GM21381 (cell line): ENCODE results near the gene SMURF1.

Experiments used
- ATAC-seq: cut with Tn5 transposase; IDR thresholded peaks from one replicate; pipeline ENCODE4 v1.9.1; 2021; ENCODE audit warnings: mild to moderate bottlenecking, moderate library complexity; ENCODE audit not compliant: unreplicated experiment

Gene SMURF1

DNA sequence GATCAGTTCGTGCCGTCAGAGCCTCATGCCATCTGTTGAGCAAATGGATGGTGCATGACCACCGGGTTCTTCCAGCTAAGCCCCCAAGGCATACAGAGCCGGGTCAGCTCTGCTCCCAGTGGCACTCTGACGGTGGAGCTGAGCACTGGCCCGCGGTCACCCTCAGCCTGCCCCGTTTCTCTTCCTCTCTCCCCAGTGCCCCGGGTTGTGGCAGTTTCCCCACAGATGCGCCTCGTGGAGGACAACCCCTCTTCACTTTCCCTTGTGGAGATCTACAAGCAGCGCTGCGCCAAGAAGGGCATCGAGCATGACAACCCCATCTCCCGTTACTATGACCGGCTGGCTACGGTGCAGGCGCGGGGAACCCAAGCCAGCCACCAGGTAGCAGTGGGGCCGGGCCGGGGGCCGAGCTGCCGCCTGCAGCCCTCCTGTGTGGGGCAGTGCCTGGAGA lies 135.7 kb downstream of the SMURF1 start:
- ATAC-seq = no peak

DNA sequence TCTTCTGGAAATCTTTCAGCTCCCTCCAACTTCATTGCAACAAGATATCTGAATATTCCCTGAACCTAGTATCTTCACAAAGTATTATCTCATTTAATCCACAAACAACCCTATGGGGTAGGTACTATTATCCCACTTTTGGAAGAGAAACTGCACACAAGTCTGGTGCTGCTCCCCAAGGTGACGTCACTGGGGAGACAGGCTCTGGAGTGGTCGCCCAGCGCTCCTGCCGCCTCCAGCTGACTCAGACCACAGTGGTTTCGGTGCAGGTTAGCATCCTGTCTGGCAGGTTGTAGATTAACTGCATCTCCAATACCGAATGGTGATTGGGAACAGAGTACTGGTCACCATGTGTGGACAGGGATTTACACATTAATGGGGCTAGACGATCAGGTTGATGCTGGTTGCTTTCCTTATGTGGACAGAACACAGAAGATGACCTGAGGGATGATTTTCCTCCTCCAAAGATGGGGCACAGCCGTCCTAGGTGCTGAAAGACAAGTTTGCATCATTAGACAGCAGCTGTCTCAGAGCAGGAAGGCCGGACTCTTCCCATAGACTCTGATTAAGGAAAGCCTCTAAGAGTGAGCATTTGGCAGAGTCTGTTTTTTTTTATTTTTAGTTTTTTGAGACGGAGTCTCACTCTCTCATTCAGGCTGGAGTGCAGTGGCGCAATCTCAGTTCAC lies 137.0 kb downstream of the SMURF1 start:
- no peak for ATAC-seq

DNA sequence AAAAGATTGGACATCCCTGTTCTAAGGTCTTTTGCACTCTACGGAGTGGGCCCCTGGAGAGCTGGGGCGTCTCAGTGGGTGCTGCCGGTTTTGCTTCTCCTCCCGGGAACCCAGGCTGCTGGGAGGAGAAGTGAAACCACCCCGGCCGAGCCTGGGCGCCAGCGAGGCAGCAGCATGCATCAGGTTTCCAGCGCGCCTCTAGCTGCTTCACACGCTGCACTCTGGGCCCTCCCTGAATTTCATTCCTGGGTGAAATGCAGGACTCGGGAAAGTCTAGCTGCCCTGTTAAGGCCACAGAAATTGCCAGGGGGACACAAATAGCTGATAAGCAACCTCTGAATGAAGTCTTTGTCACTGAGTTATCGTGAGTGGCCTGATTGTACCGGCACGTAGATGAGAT lies 138.1 kb downstream of the SMURF1 start:
- ATAC-seq = no peak

- no peak for ATAC-seq
These were observed 139.0 kb downstream of the SMURF1 start for GRCh38 chr7:99004781-99005500.

GRCh38 chr7:99004216-99004615 lies 139.7 kb downstream of the SMURF1 start:
- ATAC-seq = no peak

- no peak for ATAC-seq
These were observed 140.5 kb downstream of the SMURF1 start for GRCh38 chr7:99003419-99003818.

DNA sequence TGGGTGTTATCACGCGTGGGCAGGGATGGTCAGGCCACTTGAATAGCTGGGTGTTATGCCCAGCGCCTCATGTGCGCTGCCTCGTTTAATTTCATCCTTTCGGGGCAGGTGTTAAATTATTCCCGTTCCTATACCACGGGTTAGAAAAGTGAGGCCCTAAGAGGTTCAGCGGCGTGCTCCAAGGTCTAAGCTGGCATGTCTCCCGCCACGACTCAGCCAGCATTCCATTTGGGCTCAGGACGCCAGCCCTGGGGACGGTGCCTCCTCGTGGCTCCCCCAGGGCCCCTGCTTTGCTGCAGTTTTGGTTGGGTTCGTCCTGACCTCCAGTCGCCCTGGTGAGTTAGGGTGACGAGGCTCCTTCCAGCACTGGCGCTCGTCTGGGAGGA lies 141.1 kb downstream of the SMURF1 start:
- ATAC-seq = no peak

- ATAC-seq = no peak
These were observed 141.6 kb downstream of the SMURF1 start for GRCh38 chr7:99002148-99002826.

GRCh38 chr7:99001482-99002147 lies 142.3 kb downstream of the SMURF1 start:
- ATAC-seq = no peak

DNA sequence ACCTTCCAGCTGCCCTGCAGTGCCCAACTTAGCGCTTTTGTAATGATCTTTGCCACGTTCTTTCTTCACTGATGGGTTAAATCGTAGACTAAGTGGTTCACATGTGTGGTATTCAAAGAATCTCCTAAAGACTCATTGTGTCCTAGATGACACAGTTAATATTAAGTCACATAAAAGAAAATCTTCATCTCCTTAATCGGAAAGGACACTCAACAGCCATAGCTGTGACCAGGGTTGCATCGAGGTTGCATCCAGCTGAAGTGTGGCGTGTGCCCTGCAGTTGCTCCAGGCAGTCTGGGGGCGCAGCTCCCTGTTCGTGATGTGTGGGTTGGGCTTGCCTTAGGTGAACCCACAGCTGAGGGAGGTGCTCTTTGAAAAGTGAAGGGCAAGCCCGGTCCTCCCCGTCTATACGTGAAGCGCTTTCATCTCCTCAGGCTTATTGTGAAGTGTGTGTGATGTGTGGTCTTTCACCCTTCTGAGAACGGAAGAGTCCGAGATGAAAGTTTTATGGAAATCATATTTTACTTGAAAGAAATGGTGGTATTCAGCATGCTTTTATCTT lies 142.9 kb downstream of the SMURF1 start:
- ATAC-seq = no peak

DNA sequence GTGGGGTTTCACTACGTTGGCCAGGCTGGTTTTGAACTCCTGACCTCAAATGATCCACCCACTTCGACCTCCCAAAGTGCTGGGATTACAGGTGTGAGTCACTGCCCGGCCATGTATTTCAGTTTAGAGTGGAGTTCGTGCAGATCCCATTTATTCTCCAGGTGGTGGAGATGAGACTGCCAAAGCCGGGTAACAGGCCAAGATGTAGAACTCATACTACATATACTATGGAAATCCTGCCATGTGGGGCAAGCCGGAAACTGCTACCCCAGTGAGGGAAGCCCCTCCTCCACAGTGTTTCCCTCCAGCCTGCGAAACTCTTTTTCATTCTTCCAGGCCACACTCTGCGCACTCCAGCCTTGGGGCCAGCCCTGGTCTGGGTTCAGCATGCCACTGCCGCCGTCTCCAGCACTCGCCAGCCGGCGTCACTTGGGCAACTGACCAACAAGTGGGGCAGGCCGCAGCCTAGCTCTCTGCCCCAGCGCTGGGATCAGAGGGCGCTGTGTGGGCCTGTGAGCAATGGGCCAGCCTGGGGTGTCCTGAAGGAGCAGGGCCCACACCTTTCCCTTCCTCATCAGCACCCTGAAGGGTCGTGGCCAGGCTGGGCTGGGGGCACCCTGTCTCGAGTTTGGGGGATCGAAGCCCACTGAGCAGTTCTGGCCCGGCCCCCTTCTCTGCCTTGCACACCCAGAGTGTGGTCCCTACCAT lies 143.6 kb downstream of the SMURF1 start:
- ATAC-seq = no peak

GRCh38 chr7:98998821-98999725 lies 144.8 kb downstream of the SMURF1 start:
- ATAC-seq = no peak

DNA sequence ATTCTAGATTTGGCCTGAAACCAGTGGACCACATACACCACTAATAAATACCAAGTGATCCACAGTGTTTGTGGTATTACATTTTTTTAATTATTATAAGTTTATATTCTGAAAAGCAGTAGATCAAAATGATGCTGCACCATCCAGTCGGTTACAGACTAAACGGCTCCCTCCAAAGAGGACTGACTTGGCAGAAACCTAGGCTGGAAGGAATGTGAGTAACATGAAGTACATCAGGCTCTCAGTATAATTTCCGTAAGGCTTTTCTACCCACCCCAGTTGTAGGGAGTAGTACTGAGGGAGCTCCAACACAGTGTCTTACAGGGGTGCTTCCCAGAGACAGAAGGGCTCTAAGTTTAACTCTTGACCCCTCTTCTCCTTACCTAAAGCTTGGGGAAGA lies 146.1 kb downstream of the SMURF1 start:
- no peak for ATAC-seq

GRCh38 chr7:98996150-98996552 lies 147.8 kb downstream of the SMURF1 start:
- ATAC-seq = peak; percentile 60

- ATAC-seq = no peak
These were observed 148.3 kb downstream of the SMURF1 start for GRCh38 chr7:98995523-98996149.

DNA sequence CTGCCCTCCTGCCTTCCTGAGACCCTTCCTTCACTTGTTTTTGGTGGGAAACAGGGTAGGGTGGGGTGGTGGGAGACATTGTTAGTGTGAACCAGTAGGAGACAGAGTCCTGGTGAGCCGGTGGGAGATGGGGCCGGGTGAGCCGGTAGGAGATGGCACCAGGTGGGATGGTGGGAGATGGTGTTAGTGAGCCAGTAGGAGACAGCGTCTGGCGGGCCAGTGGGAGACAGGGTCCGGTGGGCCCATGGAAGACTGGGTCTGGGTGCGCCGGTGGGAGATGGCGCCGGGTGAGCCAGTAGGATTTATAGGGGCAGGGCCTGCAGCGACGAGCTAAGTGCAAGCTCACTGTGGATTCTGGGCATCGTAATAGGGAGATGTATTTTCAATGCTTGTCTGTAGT lies 148.8 kb downstream of the SMURF1 start:
- ATAC-seq = no peak

GRCh38 chr7:98994046-98994944 lies 149.6 kb downstream of the SMURF1 start:
- ATAC-seq = no peak
